Aorta (tissue), 5 donors: ENCODE data around the gene BRF1. TPM values are rescaled to one million over a fixed set of nuclear protein-coding genes. Genes with fewer than 3 reads are reported as not detected.
"Not testable (repeated sequence)": the region's sequence is repeated elsewhere in the genome, so short reads cannot be mapped to it uniquely, and the experiment has no call there.

Source experiments
- ATAC-seq: fragments of 200-7000 bp; cut with Tn5 transposase; one replicate; pipeline ENCODE4 v1.9.1; 2022; ENCODE audit warnings: moderate library complexity; ENCODE audit not compliant: low FRiP score
- DNase-seq, 2 donors: peaks; one replicate each; pipeline ENCODE4 v3.0.0-alpha.2; 2020
- H3K27ac ChIP-seq, 2 donors: one replicate each; pipeline ENCODE4 v1.5.1; 2013; ENCODE audit warnings: low read length in 2 of 2, mild to moderate bottlenecking in 2 of 2, moderate library complexity in 2 of 2, control low read depth in 1 of 2, inconsistent platforms in 1 of 2, low read depth in 1 of 2
- H3K27me3 ChIP-seq, 2 donors: one replicate each; pipeline ENCODE4 v1.6.1; 2013; ENCODE audit warnings: control low read depth in 1 of 2, low read length in 1 of 2, mild to moderate bottlenecking in 1 of 2, moderate library complexity in 1 of 2; ENCODE audit not compliant: insufficient read depth in 2 of 2, control insufficient read depth in 1 of 2
- H3K36me3 ChIP-seq, 2 donors: one replicate each; pipeline ENCODE4 v1.6.1; 2013; ENCODE audit warnings: control low read depth in 1 of 2, low read length in 1 of 2, mild to moderate bottlenecking in 1 of 2; ENCODE audit not compliant: insufficient read depth in 2 of 2, control insufficient read depth in 1 of 2
- H3K4me1 ChIP-seq, 2 donors: one replicate each; pipeline ENCODE4 v1.6.1; 2013; ENCODE audit warnings: low read length in 2 of 2, control low read depth in 1 of 2, mild to moderate bottlenecking in 1 of 2, moderate library complexity in 1 of 2; ENCODE audit not compliant: insufficient read depth in 2 of 2, control insufficient read depth in 1 of 2
- H3K4me3 ChIP-seq, 2 donors: one replicate each; pipeline ENCODE4 v1.5.1; 2013; ENCODE audit warnings: low read length in 2 of 2, control low read depth in 1 of 2, mild to moderate bottlenecking in 1 of 2
- H3K9me3 ChIP-seq: one replicate; pipeline ENCODE4 v1.6.1; 2013; ENCODE audit warnings: mild to moderate bottlenecking, low read length; ENCODE audit not compliant: control insufficient read depth
- WGBS, 2 donors: extraction: QIAGEN DNeasy Blood & Tissue Kit; methylation state at CpG; one replicate each; pipeline ENCODE4 v1.1.7; 2013; 5-methylcytosine and 5-hydroxymethylcytosine counted together
- intact Hi-C, 2 donors: fragments of 100-400 bp; cut with DNase I; formaldehyde crosslinking; loops; one replicate each; pipeline versions ENCODE4 v1.14.2 to v1.15.0; 2022
- polyA plus RNA-seq, 2 donors: library from polyadenylated mRNA; stranded (reverse); fragments of 200-250 nt; gene quantifications; one replicate each; pipeline ENCODE4 v1.2.3, GENCODE V29; 2013
- total RNA-seq, 2 donors: library from RNA; stranded (reverse); fragmentation: NEBNext Ultra II Directional; extraction: Animal tissue kit (Norgen Biotek cat#: 25700); gene quantifications; one replicate each; pipeline ENCODE4 v1.2.1, GENCODE V29; 2021
- donor health status: healthy with polysubstance abuse.
- donor health status: Bipolar disorder and iron deficiency.
- donor health status: DM: no; HTN: no; CAD: no.
- donor health status: DM: no; HTN: no; CAD: no.
- donor health status: DM: yes; HTN: yes; CAD: no.

BRF1 gene
- total and polyA plus RNA-seq, 4 donors, result 7.1 to 44.3 (median 29.6) TPM

DNA sequence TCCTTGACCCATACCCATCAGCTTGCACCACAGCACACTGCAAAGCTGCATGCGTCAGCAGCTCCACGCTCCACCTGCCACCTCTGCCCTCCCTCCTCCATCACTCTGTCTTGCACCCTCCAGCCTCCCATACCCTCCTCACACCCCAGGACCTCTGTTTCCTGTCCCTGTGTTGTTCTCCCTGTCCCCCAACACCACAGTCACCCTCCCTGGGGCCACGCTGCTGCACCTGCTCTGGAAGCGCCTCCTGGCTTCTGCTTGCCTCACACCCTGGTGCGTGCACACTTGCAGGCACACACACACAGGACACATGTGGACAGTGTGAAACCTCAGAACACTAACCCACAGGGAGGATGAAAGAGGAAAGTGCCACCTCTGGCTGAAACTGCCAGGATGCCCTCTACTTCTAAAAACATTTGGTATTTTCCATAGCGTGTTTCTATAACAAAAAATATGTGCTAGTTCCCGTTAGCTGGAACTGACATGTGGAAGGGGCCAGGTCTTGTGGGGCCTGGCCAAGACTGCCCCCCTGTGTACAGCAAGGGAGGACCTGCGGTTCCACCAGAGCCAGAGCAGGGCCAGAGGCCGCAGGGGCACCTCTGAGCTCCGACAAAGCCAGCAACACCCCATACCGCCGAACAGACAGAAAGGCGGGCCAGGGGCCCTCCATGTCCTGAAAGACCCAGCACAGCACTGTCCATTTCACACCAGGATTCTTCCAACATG, 10.0 kb downstream of the BRF1 start:
- no peak for DNase-seq
- 77 to 79% methylated on average over 13 of the region's 13 CpGs for WGBS, 2 donors
- ATAC-seq, result no peak
- no peak overlapping the region for H3K27ac ChIP-seq
- no peaks in the 10 kb centered on the region for H3K4me1 ChIP-seq
- H3K27me3 ChIP-seq, result no peaks in the 10 kb centered on the region
- intact Hi-C loops, result no loop called here
- H3K36me3 ChIP-seq, result no peaks in the 10 kb centered on the region
- H3K4me3 ChIP-seq, result no peak overlapping the region
- no peaks in the 10 kb centered on the region for H3K9me3 ChIP-seq

- H3K27me3 ChIP-seq, ATAC-seq, H3K4me1 ChIP-seq, H3K4me3 ChIP-seq, intact Hi-C loops, H3K36me3 ChIP-seq, H3K9me3 ChIP-seq, DNase-seq, H3K27ac ChIP-seq: not testable (repeated sequence)
- WGBS, 2 donors, result 93% methylated on average over 6 of the region's 6 CpGs
Observed at GRCh38 chr14:105288936-105289335, 11.9 kb downstream of the BRF1 start.

GRCh38 chr14:105287249-105288102, 13.3 kb downstream of the BRF1 start:
- ATAC-seq, result no peak
- Histone ChIP-seq H3K9me3 (no peaks in the 10 kb centered on the region), H3K36me3 (no peaks in the 10 kb centered on the region), H3K4me1 (no peaks in the 10 kb centered on the region), H3K4me3 (no peak overlapping the region), H3K27me3 (no peaks in the 10 kb centered on the region), H3K27ac (no peak overlapping the region)
- intact Hi-C loops, result no loop called here
- no peak for DNase-seq
- WGBS, 2 donors, result 83 to 88% methylated on average over 24 of the region's 24 CpGs

DNA sequence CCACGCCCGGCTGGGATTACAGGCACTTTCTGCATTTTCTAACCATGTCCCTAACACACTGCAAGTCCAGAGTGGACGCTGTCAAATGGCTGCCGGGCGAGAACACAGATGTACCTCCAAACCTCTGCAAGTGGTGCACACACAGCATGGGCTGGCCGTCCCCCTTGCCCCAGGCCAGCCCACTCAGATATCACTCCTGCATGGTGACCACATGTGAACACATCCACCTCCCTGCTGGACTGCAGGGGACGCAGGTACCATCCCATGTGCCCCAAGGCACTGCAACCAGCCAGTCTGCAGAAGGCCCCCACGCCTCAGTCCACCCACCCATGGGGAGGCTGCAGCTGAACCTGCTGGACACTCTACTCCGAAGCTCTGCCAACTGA, 14.0 kb downstream of the BRF1 start:
- intact Hi-C loops, result no loop called here
- Histone ChIP-seq H3K27ac (no peak overlapping the region), H3K4me1 (no peaks in the 10 kb centered on the region), H3K4me3 (no peak overlapping the region), H3K36me3 (no peaks in the 10 kb centered on the region), H3K9me3 (no peaks in the 10 kb centered on the region), H3K27me3 (no peaks in the 10 kb centered on the region)
- 93% methylated on average over 9 of the region's 9 CpGs for WGBS, 2 donors
- no peak for DNase-seq
- ATAC-seq, result no peak

DNA sequence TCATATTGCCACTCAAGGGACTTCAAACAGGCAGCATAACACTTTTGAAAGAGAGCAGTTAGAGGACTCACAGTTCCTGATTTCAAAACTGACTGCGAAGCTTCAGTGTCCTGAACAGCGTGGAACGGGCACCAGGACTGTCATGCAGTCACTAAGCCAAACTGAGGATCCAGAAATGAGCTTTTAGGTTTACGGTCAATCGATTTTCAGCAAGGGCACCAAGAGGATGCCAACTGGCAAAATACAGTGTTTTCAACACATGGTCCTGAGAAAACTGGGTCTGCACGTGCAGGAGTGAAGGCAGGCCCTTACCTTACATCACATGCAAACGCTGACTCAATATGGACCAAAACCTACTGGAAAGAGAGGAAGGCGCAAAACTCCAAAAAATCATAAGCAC, 15.6 kb downstream of the BRF1 start:
- Histone ChIP-seq H3K4me3 (no peak overlapping the region), H3K4me1 (no peaks in the 10 kb centered on the region), H3K27ac (no peak overlapping the region), H3K36me3 (no peaks in the 10 kb centered on the region), H3K9me3 (no peaks in the 10 kb centered on the region), H3K27me3 (no peaks in the 10 kb centered on the region)
- no peak for ATAC-seq
- no peak for DNase-seq
- intact Hi-C loops, result no loop called here
- 88 to 89% methylated on average over 8 of the region's 8 CpGs for WGBS, 2 donors

GRCh38 chr14:105283899-105284298, 16.9 kb downstream of the BRF1 start:
- WGBS, 2 donors, result 82 to 86% methylated on average over 15 of the region's 15 CpGs
- DNase-seq, result no peak

DNA sequence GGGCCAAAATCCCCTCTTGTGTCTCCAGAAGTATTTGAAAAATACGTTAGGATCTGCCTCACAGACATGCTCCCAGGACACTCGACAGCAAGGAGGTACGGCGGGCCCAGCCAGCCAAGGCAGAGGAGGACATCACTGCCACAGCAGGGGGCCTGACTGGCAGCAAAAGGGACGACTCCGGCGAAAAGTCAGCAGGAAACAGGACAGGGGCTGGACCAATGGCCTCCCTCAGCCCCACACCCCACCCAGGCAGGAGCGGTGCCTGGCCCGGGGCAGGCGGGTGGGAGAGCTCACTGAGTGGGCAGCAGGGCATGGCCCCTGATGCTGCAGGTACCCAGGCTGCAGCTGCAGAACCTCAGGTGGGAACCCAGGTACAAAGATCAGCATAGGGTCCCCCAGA, 17.8 kb downstream of the BRF1 start:
- intact Hi-C loops, result no loop called here
- Histone ChIP-seq H3K36me3 (no peaks in the 10 kb centered on the region), H3K9me3 (no peaks in the 10 kb centered on the region), H3K4me1 (no peaks in the 10 kb centered on the region), H3K27me3 (no peaks in the 10 kb centered on the region), H3K27ac (no peak overlapping the region), H3K4me3 (no peak overlapping the region)
- WGBS, 2 donors, result 78 to 81% methylated on average over 10 of the region's 10 CpGs
- DNase-seq (no peak), ATAC-seq (no peak)

More at GRCh38 chr14:105283899-105284298, 16.9 kb downstream of the BRF1 start:
- Histone ChIP-seq H3K4me1 (no peaks in the 10 kb centered on the region), H3K27ac (no peak overlapping the region), H3K36me3 (no peaks in the 10 kb centered on the region), H3K9me3 (no peaks in the 10 kb centered on the region), H3K27me3 (no peaks in the 10 kb centered on the region), H3K4me3 (no peak overlapping the region)
- ATAC-seq, result no peak
- intact Hi-C loops, result no loop called here

- Histone ChIP-seq H3K27me3 (no peaks in the 10 kb centered on the region), H3K27ac (no peak overlapping the region), H3K4me3 (no peak overlapping the region), H3K36me3 (no peaks in the 10 kb centered on the region), H3K4me1 (no peaks in the 10 kb centered on the region), H3K9me3 (no peaks in the 10 kb centered on the region)
- intact Hi-C loops, result no loop called here
- ATAC-seq (no peak), DNase-seq (no peak)
- 77 to 81% methylated on average over 16 of the region's 16 CpGs for WGBS, 2 donors
Observed at GRCh38 chr14:105282098-105282725, 18.6 kb downstream of the BRF1 start.
